ENCODE data around the gene PDE1A. TPM values are rescaled to one million over a fixed set of nuclear protein-coding genes. Genes with fewer than 3 reads are reported as not detected.

The PDE1A gene
- total and polyA plus RNA-seq, 2 of the 13 experiments (the other 11 are each of a cell fraction or from before 2014, with no cell fraction given) = not detected

GRCh38 chr2:182426082-182426917 is 536 bp downstream of the PDE1A start:
- Histone ChIP-seq H3K4me3 (replicated peaks in 1 of 3; ENCODE audit: insufficient read depth in 1 of 3, low read depth in 2 of 3, low read length in 3 of 3) (no peak overlapping the region), H3K36me3 (replicated peaks in 1 of 2; ENCODE audit: control insufficient read depth in 1 of 2, insufficient read depth in 2 of 2, low read length in 2 of 2) (no peaks in the 10 kb centered on the region), H3K9me3 (ENCODE audit: low read length) (no peaks in the 10 kb centered on the region), H3K4me2 (ENCODE audit: low read depth, low read length) (no peak overlapping the region), H3K9ac (ENCODE audit: insufficient read depth, low read depth, low read length) (no peak overlapping the region), H3K27me3 (ENCODE audit: control insufficient read depth in 1 of 2, insufficient read depth in 2 of 2, low read length in 2 of 2) (no peaks in the 10 kb centered on the region), H3K27ac (ENCODE audit: extremely low read length, insufficient read depth, low read length) (no peak overlapping the region), H4K20me1 (ENCODE audit: insufficient read depth, low read length) (no peaks in the 10 kb centered on the region), H2AFZ (ENCODE audit: low read length) (no peak overlapping the region), H3K4me1 (ENCODE audit: insufficient read depth, low read length) (no peaks in the 10 kb centered on the region), H3K79me2 (ENCODE audit: insufficient read depth, low read length) (no peaks in the 10 kb centered on the region)
- DNase-seq (ENCODE audit: low spot score) = no peak
- BruUV-seq (replicated peaks) = no TSS peak
- intact Hi-C loops (cut with micrococcal nuclease; ENCODE audit: unreplicated experiment) = no loop called here
- no peak for ATAC-seq
- WGBS (ENCODE audit: low lambda C conversion rate) = 2% methylated on average over 8 of the region's 8 CpGs
- POLR2A ChIA-PET = no interaction called here
- CTCF ChIA-PET (ENCODE audit: low intra/inter-chr PET ratio, low total read pairs) = no interaction called here
- in situ Hi-C loops (cut with HindIII; ENCODE audit: extremely low pct_ligation_motif_present, low pct_unique_long_range_greater_than_20kb) = no loop called here
- no peak for FAIRE-seq
- TF ChIP-seq CEBPB (IDR thresholded peaks at IDR 0.05; ENCODE audit: borderline replicate concordance, low read depth, low read length) = peak; percentile 21; the same call in 1 of the 2 replicates
- no peak for TF ChIP-seq GTF2F1 (IDR thresholded peaks at IDR 0.05; ENCODE audit: low read length)

GRCh38 chr2:182422864-182423263 is 4.0 kb downstream of the PDE1A start:
- no peaks in the 10 kb centered on the region for H4K20me1 ChIP-seq (ENCODE audit: insufficient read depth, low read length)
- H3K9ac ChIP-seq (ENCODE audit: insufficient read depth, low read depth, low read length) = no peak overlapping the region
- ChIA-PET CTCF (ENCODE audit: low intra/inter-chr PET ratio, low total read pairs) (no interaction called here), POLR2A (no interaction called here)
- DNase-seq (ENCODE audit: low spot score) = no peak
- no peaks in the 10 kb centered on the region for H3K9me3 ChIP-seq (ENCODE audit: low read length)
- no peak overlapping the region for H2AFZ ChIP-seq (ENCODE audit: low read length)
- no peak overlapping the region for H3K4me3 ChIP-seq (replicated peaks in 1 of 3; ENCODE audit: insufficient read depth in 1 of 3, low read depth in 2 of 3, low read length in 3 of 3)
- H3K27me3 ChIP-seq (ENCODE audit: control insufficient read depth in 1 of 2, insufficient read depth in 2 of 2, low read length in 2 of 2) = no peaks in the 10 kb centered on the region
- H3K36me3 ChIP-seq (replicated peaks in 1 of 2; ENCODE audit: control insufficient read depth in 1 of 2, insufficient read depth in 2 of 2, low read length in 2 of 2) = no peaks in the 10 kb centered on the region
- H3K4me2 ChIP-seq (ENCODE audit: low read depth, low read length) = no peak overlapping the region
- WGBS (ENCODE audit: low lambda C conversion rate) = 13% methylated on average over 3 of the region's 3 CpGs
- in situ Hi-C loops (cut with HindIII; ENCODE audit: extremely low pct_ligation_motif_present, low pct_unique_long_range_greater_than_20kb) (no loop called here), intact Hi-C loops (cut with micrococcal nuclease; ENCODE audit: unreplicated experiment) (no loop called here)
- no peak for FAIRE-seq
- H3K4me1 ChIP-seq (ENCODE audit: insufficient read depth, low read length) = no peaks in the 10 kb centered on the region
- ATAC-seq = no peak
- H3K27ac ChIP-seq (ENCODE audit: extremely low read length, insufficient read depth, low read length) = no peak overlapping the region
- no peaks in the 10 kb centered on the region for H3K79me2 ChIP-seq (ENCODE audit: insufficient read depth, low read length)
- BruUV-seq (replicated peaks) = no TSS peak
- TF ChIP-seq ZBTB25 (CRISPR knock-in tag; IDR thresholded peaks at IDR 0.05) = no peak
- no peak for TF ChIP-seq LRRFIP1 (CRISPR knock-in tag; conservative IDR thresholded peaks at IDR 0.05)
- TF ChIP-seq ZNF343 (CRISPR knock-in tag; IDR thresholded peaks at IDR 0.05) = no peak
- TF ChIP-seq ZNF589 (CRISPR knock-in tag; conservative IDR thresholded peaks at IDR 0.05) = no peak
- TF ChIP-seq TIGD3 (CRISPR knock-in tag; IDR thresholded peaks at IDR 0.05; ENCODE audit: borderline replicate concordance) = no peak
- TF ChIP-seq ZNF282 (IDR thresholded peaks at IDR 0.05; ENCODE audit: partially characterized antibody) = no peak
- TF ChIP-seq THYN1 (CRISPR knock-in tag; IDR thresholded peaks at IDR 0.05; ENCODE audit: borderline replicate concordance, low read depth) = no peak
- TF ChIP-seq GLI4 (CRISPR knock-in tag; IDR thresholded peaks at IDR 0.05; ENCODE audit: borderline replicate concordance) = no peak
- no peak for TF ChIP-seq FOXO4 (CRISPR knock-in tag; conservative IDR thresholded peaks at IDR 0.05)

Measured in HepG2 (cell line).